ENCODE results near the gene METTL21A.

- TF ChIP-seq CTCF (conservative IDR thresholded peaks at IDR 0.05; ENCODE audit: low read depth in 2 of 2) (no peak), POLR2AphosphoS5 (IDR thresholded peaks at IDR 0.05; ENCODE audit: low read depth) (no peak), ETS1 (IDR thresholded peaks at IDR 0.05) (no peak), ZNF331 (CRISPR knock-in tag; IDR thresholded peaks at IDR 0.05; ENCODE audit: low read depth) (no peak), EZH2phosphoT487 (IDR thresholded peaks at IDR 0.05; ENCODE audit: unreplicated experiment) (no peak), EZH2 (IDR thresholded peaks at IDR 0.05; ENCODE audit: low read depth, unreplicated experiment) (no peak), ZNF114 (CRISPR knock-in tag; IDR thresholded peaks at IDR 0.05) (no peak), REST (IDR thresholded peaks at IDR 0.05; ENCODE audit: unreplicated experiment) (no peak), ZNF462 (CRISPR knock-in tag; IDR thresholded peaks at IDR 0.05) (no peak), STAT1 (IDR thresholded peaks at IDR 0.05; ENCODE audit: unreplicated experiment) (no peak)
Observed at GRCh38 chr2:207606829-207607228, 18.4 kb downstream of the METTL21A start.
